Osteoblast (primary cell): ENCODE data around the gene SIN3A. TPM values are rescaled to one million over a fixed set of nuclear protein-coding genes. Genes with fewer than 3 reads are reported as not detected.
A peak's percentile ranks its signal among the peaks of the same experiment; 100 is the strongest.
"Not testable (repeated sequence)": the region's sequence is repeated elsewhere in the genome, so short reads cannot be mapped to it uniquely, and the experiment has no call there.

ENCODE experiments used
- DNase-seq: peaks from one replicate; pipeline ENCODE4 v3.0.0; 2011; ENCODE audit warnings: low spot score, mixed read lengths; ENCODE audit not compliant: insufficient read length; ENCODE audit errors: missing footprints
- H2AFZ ChIP-seq: 2 replicates; pipeline ENCODE4 v1.6.0; 2011; ENCODE audit warnings: mild to moderate bottlenecking, low read length
- H3K27ac ChIP-seq: 2 replicates; pipeline ENCODE4 v1.5.1; 2011; ENCODE audit warnings: mild to moderate bottlenecking, low read depth, low read length, moderate library complexity
- H3K27me3 ChIP-seq: 2 replicates; pipeline ENCODE4 v1.6.0; 2012; ENCODE audit warnings: mild to moderate bottlenecking, control low read depth, inconsistent platforms, low read length, moderate library complexity; ENCODE audit not compliant: insufficient read depth
- H3K36me3 ChIP-seq: 2 replicates; pipeline ENCODE4 v1.5.1; 2011; ENCODE audit warnings: mild to moderate bottlenecking, low read length, control low read depth, moderate library complexity; ENCODE audit not compliant: insufficient read depth
- H3K4me1 ChIP-seq: 2 replicates; pipeline ENCODE4 v1.5.1; 2011; ENCODE audit warnings: mild to moderate bottlenecking, low read length, control low read depth, moderate library complexity; ENCODE audit not compliant: insufficient read depth
- H3K4me2 ChIP-seq: 2 replicates; pipeline ENCODE4 v1.6.0; 2011; ENCODE audit warnings: mild to moderate bottlenecking, low read length; ENCODE audit not compliant: insufficient read depth
- H3K4me3 ChIP-seq: fragments of 200-600 bp; sonication (generic); 3 replicates; pipeline ENCODE4 v1.5.1; 2012; ENCODE audit warnings: mild to moderate bottlenecking, low read length, inconsistent platforms; ENCODE audit not compliant: insufficient read depth
- H3K79me2 ChIP-seq: 2 replicates; pipeline ENCODE4 v1.6.0; 2012; ENCODE audit warnings: mild to moderate bottlenecking, low read length, control low read depth, inconsistent platforms; ENCODE audit not compliant: insufficient read depth
- H3K9me3 ChIP-seq: 2 replicates; pipeline ENCODE4 v1.5.1; 2011; ENCODE audit warnings: low read depth, low read length, control low read depth
- H4K20me1 ChIP-seq: 2 replicates; pipeline ENCODE4 v1.6.0; 2012; ENCODE audit warnings: mild to moderate bottlenecking, low read length, control low read depth; ENCODE audit not compliant: insufficient read depth
- total RNA-seq: library from RNA; depleted of rRNA; stranded (reverse); fragments of >200 nt; gene quantifications from 2 replicates; pipeline ENCODE4 v1.2.3, GENCODE V29; 2012
- TF ChIP-seq, protein P1 (sequence below): IDR thresholded peaks from 2 replicates; pipeline ENCODE4 v1.5.1; 2011; ENCODE audit warnings: mild to moderate bottlenecking, low read depth, low read length, moderate library complexity; ENCODE audit errors: extremely low read depth

SIN3A gene
- total RNA-seq, 1 donor = 36.2 TPM

- H3K4me3 ChIP-seq = no peak overlapping the region
- H3K4me2 ChIP-seq = no peak overlapping the region
- no peaks in the 10 kb centered on the region for H3K9me3 ChIP-seq
- H3K36me3 ChIP-seq = peaks cover 16% of the 10 kb centered on the region
- peaks cover 16% of the 10 kb centered on the region for H3K4me1 ChIP-seq
- no peak overlapping the region for H3K27ac ChIP-seq
- TF ChIP-seq, protein P1, sequence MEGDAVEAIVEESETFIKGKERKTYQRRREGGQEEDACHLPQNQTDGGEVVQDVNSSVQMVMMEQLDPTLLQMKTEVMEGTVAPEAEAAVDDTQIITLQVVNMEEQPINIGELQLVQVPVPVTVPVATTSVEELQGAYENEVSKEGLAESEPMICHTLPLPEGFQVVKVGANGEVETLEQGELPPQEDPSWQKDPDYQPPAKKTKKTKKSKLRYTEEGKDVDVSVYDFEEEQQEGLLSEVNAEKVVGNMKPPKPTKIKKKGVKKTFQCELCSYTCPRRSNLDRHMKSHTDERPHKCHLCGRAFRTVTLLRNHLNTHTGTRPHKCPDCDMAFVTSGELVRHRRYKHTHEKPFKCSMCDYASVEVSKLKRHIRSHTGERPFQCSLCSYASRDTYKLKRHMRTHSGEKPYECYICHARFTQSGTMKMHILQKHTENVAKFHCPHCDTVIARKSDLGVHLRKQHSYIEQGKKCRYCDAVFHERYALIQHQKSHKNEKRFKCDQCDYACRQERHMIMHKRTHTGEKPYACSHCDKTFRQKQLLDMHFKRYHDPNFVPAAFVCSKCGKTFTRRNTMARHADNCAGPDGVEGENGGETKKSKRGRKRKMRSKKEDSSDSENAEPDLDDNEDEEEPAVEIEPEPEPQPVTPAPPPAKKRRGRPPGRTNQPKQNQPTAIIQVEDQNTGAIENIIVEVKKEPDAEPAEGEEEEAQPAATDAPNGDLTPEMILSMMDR = no peak
- no peak for DNase-seq
- no peak overlapping the region for H2AFZ ChIP-seq
- H3K79me2 ChIP-seq = peaks cover 14% of the 10 kb centered on the region
- no peaks in the 10 kb centered on the region for H4K20me1 ChIP-seq
- H3K27me3 ChIP-seq = no peaks in the 10 kb centered on the region
Measured at GRCh38 chr15:75338661-75339240, 112.7 kb downstream of the SIN3A start.

- Histone ChIP-seq H4K20me1 (no peaks in the 10 kb centered on the region), H3K9me3 (no peaks in the 10 kb centered on the region), H3K27ac (peak within 1 kb of the TSS; percentile 75), H2AFZ (peak within 1 kb of the TSS; percentile 95), H3K36me3 (peaks cover 9% of the 10 kb centered on the region), H3K4me2 (peak within 1 kb of the TSS; percentile 99), H3K4me3 (peak within 1 kb of the TSS; percentile 87), H3K79me2 (peaks cover 14% of the 10 kb centered on the region), H3K4me1 (peaks cover 16% of the 10 kb centered on the region), H3K27me3 (no peaks in the 10 kb centered on the region)
- TF ChIP-seq, protein P1 = no peak
- peak; percentile 95 for DNase-seq
Measured at GRCh38 chr15:75335705-75336355, 115.7 kb downstream of the SIN3A start, which contains the start of gene COMMD4. Gene COMMD4, plus strand, starts transcription at chr15:75336063. Its CDS starts 27 bp downstream, at chr15:75336090.

DNA sequence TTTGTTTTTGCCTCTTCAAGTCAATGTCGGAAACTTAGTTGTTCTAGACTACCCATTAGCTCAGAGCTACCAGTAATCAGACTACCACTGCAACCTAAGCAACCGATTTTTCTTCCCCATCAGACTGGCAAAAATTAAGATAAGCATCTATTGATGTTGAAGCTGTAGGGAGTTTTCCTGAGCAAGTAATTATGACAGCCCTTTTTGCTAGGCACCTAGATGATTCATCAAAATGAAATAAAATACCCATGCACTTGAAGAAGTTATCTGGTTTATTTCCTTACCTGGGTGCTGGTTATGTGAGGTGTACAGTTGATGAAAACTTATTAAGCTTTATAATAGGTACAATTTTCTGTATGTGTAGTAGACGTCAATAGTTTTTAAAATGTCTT, 116.2 kb downstream of the SIN3A start:
- Histone ChIP-seq H4K20me1 (no peaks in the 10 kb centered on the region), H3K4me3 (peak overlapping the region; percentile 87), H3K27ac (no peak overlapping the region)

GRCh38 chr15:75333654-75334419, 117.7 kb downstream of the SIN3A start:
- H3K9me3 ChIP-seq, H2AFZ ChIP-seq, H3K27ac ChIP-seq, H3K4me3 ChIP-seq, H4K20me1 ChIP-seq, H3K27me3 ChIP-seq, H3K36me3 ChIP-seq, DNase-seq, H3K4me2 ChIP-seq: not testable (repeated sequence)
- Histone ChIP-seq H3K79me2 (peaks cover 14% of the 10 kb centered on the region), H3K4me1 (peaks cover 16% of the 10 kb centered on the region)

More for the DNA sequence above, 116.2 kb downstream of the SIN3A start:
- H3K79me2 ChIP-seq = peaks cover 14% of the 10 kb centered on the region
- no peak for DNase-seq
- peak overlapping the region; percentile 95 for H2AFZ ChIP-seq
- TF ChIP-seq, protein P1 = no peak
- H3K4me1 ChIP-seq = peaks cover 16% of the 10 kb centered on the region
- H3K9me3 ChIP-seq = no peaks in the 10 kb centered on the region
- H3K36me3 ChIP-seq = peaks cover 7% of the 10 kb centered on the region
- H3K4me2 ChIP-seq = peak overlapping the region; percentile 99
- no peaks in the 10 kb centered on the region for H3K27me3 ChIP-seq

DNA sequence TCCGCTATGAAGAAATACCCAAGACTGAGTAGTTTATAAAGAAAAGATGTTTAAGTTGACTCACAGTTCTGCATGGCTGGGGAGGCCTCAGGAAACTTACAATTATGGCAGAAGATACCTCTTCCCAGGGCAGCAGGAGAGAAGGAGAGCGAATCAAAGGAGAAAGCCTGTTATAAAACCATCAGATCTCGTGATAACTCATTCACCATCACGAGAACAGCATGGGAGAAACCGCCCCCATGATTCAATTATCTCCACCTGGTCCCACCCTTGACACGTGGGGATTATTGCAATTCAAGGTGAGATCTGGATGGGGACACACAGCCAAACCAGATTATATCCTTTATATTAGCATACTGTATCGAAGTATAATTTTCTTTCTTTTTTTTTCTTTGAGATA, 119.4 kb downstream of the SIN3A start:
- DNase-seq, H2AFZ ChIP-seq, H3K27me3 ChIP-seq, H3K9me3 ChIP-seq, H3K4me2 ChIP-seq, H4K20me1 ChIP-seq, H3K4me3 ChIP-seq, H3K27ac ChIP-seq, H3K36me3 ChIP-seq: not testable (repeated sequence)
- H3K4me1 ChIP-seq = peaks cover 16% of the 10 kb centered on the region
- peaks cover 12% of the 10 kb centered on the region for H3K79me2 ChIP-seq
